Measurements from ENCODE around the gene GK2. TPM values are rescaled to one million over a fixed set of nuclear protein-coding genes. Genes with fewer than 3 reads are reported as not detected.

The GK2 gene
- total RNA-seq, 1 experiment from 2014 or later: not detected

GRCh38 chr4:79367096-79367495 lies 40.9 kb downstream of the GK2 start:
- Histone ChIP-seq H3K9me2 (replicated peaks; ENCODE audit: insufficient read depth, low read length) (no peaks in the 10 kb centered on the region), H3K9ac (ENCODE audit: low read length) (no peak overlapping the region), H3K9me3 (ENCODE audit: low read length) (no peaks in the 10 kb centered on the region), H3K27ac (ENCODE audit: low read length) (no peak overlapping the region), H4K20me1 (ENCODE audit: insufficient read depth, low read depth, low read length) (no peaks in the 10 kb centered on the region), H3K79me2 (ENCODE audit: low read length) (no peaks in the 10 kb centered on the region), H3K27me3 (ENCODE audit: low read length) (no peaks in the 10 kb centered on the region), H3K4me2 (ENCODE audit: low read depth, low read length, poor library complexity, severe bottlenecking) (no peak overlapping the region), H3K4me1 (ENCODE audit: low read length) (no peaks in the 10 kb centered on the region), H3K36me3 (ENCODE audit: insufficient read depth, low read length) (no peaks in the 10 kb centered on the region), H3K4me3 (ENCODE audit: low read length) (no peak overlapping the region), H2AFZ (ENCODE audit: low read length) (no peak overlapping the region)
- DNase-seq: no peak

GRCh38 chr4:79366422-79366821 lies 41.6 kb downstream of the GK2 start:
- no peak for DNase-seq
- H4K20me1 ChIP-seq (ENCODE audit: insufficient read depth, low read depth, low read length): no peaks in the 10 kb centered on the region
- no peaks in the 10 kb centered on the region for H3K79me2 ChIP-seq (ENCODE audit: low read length)
- H3K4me2 ChIP-seq (ENCODE audit: low read depth, low read length, poor library complexity, severe bottlenecking): no peak overlapping the region
- no peak overlapping the region for H3K4me3 ChIP-seq (ENCODE audit: low read length)
- H3K9me2 ChIP-seq (replicated peaks; ENCODE audit: insufficient read depth, low read length): no peaks in the 10 kb centered on the region
- no peaks in the 10 kb centered on the region for H3K4me1 ChIP-seq (ENCODE audit: low read length)
- H3K27ac ChIP-seq (ENCODE audit: low read length): no peak overlapping the region
- no peak overlapping the region for H3K9ac ChIP-seq (ENCODE audit: low read length)
- no peaks in the 10 kb centered on the region for H3K9me3 ChIP-seq (ENCODE audit: low read length)
- no peaks in the 10 kb centered on the region for H3K36me3 ChIP-seq (ENCODE audit: insufficient read depth, low read length)
- no peak overlapping the region for H2AFZ ChIP-seq (ENCODE audit: low read length)
- no peaks in the 10 kb centered on the region for H3K27me3 ChIP-seq (ENCODE audit: low read length)

- no peaks in the 10 kb centered on the region for H3K4me1 ChIP-seq (ENCODE audit: low read length)
- H3K27ac ChIP-seq (ENCODE audit: low read length): no peak overlapping the region
- no peaks in the 10 kb centered on the region for H3K27me3 ChIP-seq (ENCODE audit: low read length)
- no peaks in the 10 kb centered on the region for H3K36me3 ChIP-seq (ENCODE audit: insufficient read depth, low read length)
- H2AFZ ChIP-seq (ENCODE audit: low read length): no peak overlapping the region
- no peak overlapping the region for H3K4me2 ChIP-seq (ENCODE audit: low read depth, low read length, poor library complexity, severe bottlenecking)
- no peaks in the 10 kb centered on the region for H4K20me1 ChIP-seq (ENCODE audit: insufficient read depth, low read depth, low read length)
- H3K9me2 ChIP-seq (replicated peaks; ENCODE audit: insufficient read depth, low read length): no peaks in the 10 kb centered on the region
- H3K9me3 ChIP-seq (ENCODE audit: low read length): no peaks in the 10 kb centered on the region
- H3K79me2 ChIP-seq (ENCODE audit: low read length): no peaks in the 10 kb centered on the region
- no peak overlapping the region for H3K9ac ChIP-seq (ENCODE audit: low read length)
- H3K4me3 ChIP-seq (ENCODE audit: low read length): no peak overlapping the region
- DNase-seq: no peak
Observed at GRCh38 chr4:79364061-79364460, 44.0 kb downstream of the GK2 start.

GRCh38 chr4:79362626-79363025 lies 45.4 kb downstream of the GK2 start:
- no peaks in the 10 kb centered on the region for H3K9me3 ChIP-seq (ENCODE audit: low read length)
- no peak overlapping the region for H3K9ac ChIP-seq (ENCODE audit: low read length)
- no peak overlapping the region for H3K27ac ChIP-seq (ENCODE audit: low read length)

GRCh38 chr4:79360006-79360405 lies 48.0 kb downstream of the GK2 start:
- no peak for DNase-seq
- Histone ChIP-seq H4K20me1 (ENCODE audit: insufficient read depth, low read depth, low read length) (no peaks in the 10 kb centered on the region), H3K4me3 (ENCODE audit: low read length) (no peak overlapping the region), H3K36me3 (ENCODE audit: insufficient read depth, low read length) (no peaks in the 10 kb centered on the region), H3K4me1 (ENCODE audit: low read length) (no peaks in the 10 kb centered on the region), H3K9me3 (ENCODE audit: low read length) (no peaks in the 10 kb centered on the region), H3K79me2 (ENCODE audit: low read length) (no peaks in the 10 kb centered on the region), H3K27ac (ENCODE audit: low read length) (no peak overlapping the region), H3K9me2 (replicated peaks; ENCODE audit: insufficient read depth, low read length) (no peaks in the 10 kb centered on the region), H2AFZ (ENCODE audit: low read length) (no peak overlapping the region), H3K4me2 (ENCODE audit: low read depth, low read length, poor library complexity, severe bottlenecking) (no peak overlapping the region), H3K9ac (ENCODE audit: low read length) (no peak overlapping the region), H3K27me3 (ENCODE audit: low read length) (no peaks in the 10 kb centered on the region)

More at GRCh38 chr4:79362626-79363025, 45.4 kb downstream of the GK2 start:
- no peaks in the 10 kb centered on the region for H4K20me1 ChIP-seq (ENCODE audit: insufficient read depth, low read depth, low read length)
- no peak overlapping the region for H3K4me3 ChIP-seq (ENCODE audit: low read length)
- DNase-seq: no peak
- H3K36me3 ChIP-seq (ENCODE audit: insufficient read depth, low read length): no peaks in the 10 kb centered on the region
- H3K9me2 ChIP-seq (replicated peaks; ENCODE audit: insufficient read depth, low read length): no peaks in the 10 kb centered on the region
- no peak overlapping the region for H3K4me2 ChIP-seq (ENCODE audit: low read depth, low read length, poor library complexity, severe bottlenecking)
- H3K27me3 ChIP-seq (ENCODE audit: low read length): no peaks in the 10 kb centered on the region
- no peaks in the 10 kb centered on the region for H3K4me1 ChIP-seq (ENCODE audit: low read length)
- H3K79me2 ChIP-seq (ENCODE audit: low read length): no peaks in the 10 kb centered on the region
- no peak overlapping the region for H2AFZ ChIP-seq (ENCODE audit: low read length)

GRCh38 chr4:79358438-79358837 lies 49.6 kb downstream of the GK2 start:
- Histone ChIP-seq H3K9ac (ENCODE audit: low read length) (no peak overlapping the region), H4K20me1 (ENCODE audit: insufficient read depth, low read depth, low read length) (no peaks in the 10 kb centered on the region), H3K79me2 (ENCODE audit: low read length) (no peaks in the 10 kb centered on the region), H3K9me2 (replicated peaks; ENCODE audit: insufficient read depth, low read length) (no peaks in the 10 kb centered on the region), H3K27ac (ENCODE audit: low read length) (no peak overlapping the region), H3K9me3 (ENCODE audit: low read length) (no peaks in the 10 kb centered on the region), H3K36me3 (ENCODE audit: insufficient read depth, low read length) (no peaks in the 10 kb centered on the region), H3K4me2 (ENCODE audit: low read depth, low read length, poor library complexity, severe bottlenecking) (no peak overlapping the region), H2AFZ (ENCODE audit: low read length) (no peak overlapping the region), H3K27me3 (ENCODE audit: low read length) (no peaks in the 10 kb centered on the region), H3K4me3 (ENCODE audit: low read length) (no peak overlapping the region), H3K4me1 (ENCODE audit: low read length) (no peaks in the 10 kb centered on the region)
- DNase-seq: no peak

- no peaks in the 10 kb centered on the region for H3K79me2 ChIP-seq (ENCODE audit: low read length)
- no peaks in the 10 kb centered on the region for H3K9me2 ChIP-seq (replicated peaks; ENCODE audit: insufficient read depth, low read length)
- H3K36me3 ChIP-seq (ENCODE audit: insufficient read depth, low read length): no peaks in the 10 kb centered on the region
- H3K9ac ChIP-seq (ENCODE audit: low read length): no peak overlapping the region
- no peak overlapping the region for H3K4me3 ChIP-seq (ENCODE audit: low read length)
- no peaks in the 10 kb centered on the region for H4K20me1 ChIP-seq (ENCODE audit: insufficient read depth, low read depth, low read length)
- H3K27me3 ChIP-seq (ENCODE audit: low read length): no peaks in the 10 kb centered on the region
- DNase-seq: no peak
- H3K4me1 ChIP-seq (ENCODE audit: low read length): no peaks in the 10 kb centered on the region
- no peak overlapping the region for H3K4me2 ChIP-seq (ENCODE audit: low read depth, low read length, poor library complexity, severe bottlenecking)
- H2AFZ ChIP-seq (ENCODE audit: low read length): no peak overlapping the region
- no peak overlapping the region for H3K27ac ChIP-seq (ENCODE audit: low read length)
- H3K9me3 ChIP-seq (ENCODE audit: low read length): no peaks in the 10 kb centered on the region
Observed at GRCh38 chr4:79357365-79357764, 50.7 kb downstream of the GK2 start.

Other genes starting within 250 kb of the GK2 start
- not detected in 2 replicates for gene NAA11, start 82.2 kb downstream of the GK2 start, total RNA-seq (2014; rRNA removed; shearing (Covaris generic); ENCODE audit: low replicate concordance)

Data from Karpas-422 (cell line).